Neutrophil (primary cell): Measurements from ENCODE around the gene PTAFR.
A peak's percentile ranks its signal among the peaks of the same experiment; 100 is the strongest.

ENCODE experiments used
- H3K27ac ChIP-seq: fragments of 200-600 bp; sonication (generic); 2 replicates; pipeline ENCODE4 v1.5.1; 2016; ENCODE audit warnings: mild to moderate bottlenecking, moderate library complexity
- H3K27me3 ChIP-seq: fragments of 200-600 bp; sonication (generic); 2 replicates; pipeline ENCODE4 v1.6.0; 2016; ENCODE audit warnings: mild to moderate bottlenecking
- H3K36me3 ChIP-seq: fragments of 200-600 bp; sonication (generic); 2 replicates; pipeline ENCODE4 v1.5.1; 2017
- H3K4me1 ChIP-seq, 2 experiments: fragments of 200-600 bp in 1 of 2; sonication (generic) in 1 of 2; 1 replicate in 1 of 2; 2 replicates in 1 of 2; pipeline versions ENCODE4 v1.5.1 to v1.6.1; 2013 to 2016; ENCODE audit warnings: low read depth in 1 of 2, low read length in 1 of 2, mild to moderate bottlenecking in 1 of 2, moderate library complexity in 1 of 2; ENCODE audit not compliant: control insufficient read depth in 1 of 2, insufficient read depth in 1 of 2
- H3K4me3 ChIP-seq, 2 experiments: fragments of 200-600 bp in 1 of 2; sonication (generic) in 1 of 2; 1 replicate in 1 of 2; 2 replicates in 1 of 2; pipeline ENCODE4 v1.5.1; 2013 to 2016; ENCODE audit warnings: low read depth in 1 of 2, low read length in 1 of 2, mild to moderate bottlenecking in 1 of 2, moderate library complexity in 1 of 2
- H3K9me3 ChIP-seq: fragments of 200-600 bp; sonication (generic); 2 replicates; pipeline ENCODE4 v1.5.1; 2016
- CTCF ChIP-seq: fragments of 200-600 bp; sonication (generic); IDR thresholded peaks from 2 replicates; pipeline ENCODE4 v1.5.1; 2016; ENCODE audit warnings: antibody characterized with exemption

The PTAFR gene

GRCh38 chr1:28139025-28139712 is 37.3 kb downstream of the PTAFR start:
- Histone ChIP-seq H3K9me3 (no peaks in the 10 kb centered on the region), H3K4me1 (peaks cover 83 to 96% of the 10 kb centered on the region in 2 experiments), H3K36me3 (no peaks in the 10 kb centered on the region), H3K27me3 (no peaks in the 10 kb centered on the region), H3K4me3 (peak overlapping the region; percentile 32 to 49), H3K27ac (peak overlapping the region; percentile 96)
- no peak for TF ChIP-seq CTCF

GRCh38 chr1:28136922-28137613 is 39.4 kb downstream of the PTAFR start:
- TF ChIP-seq CTCF: no peak
- peaks cover 90 to 97% of the 10 kb centered on the region in 2 experiments for H3K4me1 ChIP-seq
- H3K27ac ChIP-seq: peak overlapping the region; percentile 96
- H3K4me3 ChIP-seq: no peak overlapping the region
- H3K27me3 ChIP-seq: no peaks in the 10 kb centered on the region
- H3K36me3 ChIP-seq: no peaks in the 10 kb centered on the region
- H3K9me3 ChIP-seq: no peaks in the 10 kb centered on the region

- peak overlapping the region; percentile 96 for H3K27ac ChIP-seq
- peak overlapping the region; percentile 33 to 39 for H3K4me3 ChIP-seq
- no peaks in the 10 kb centered on the region for H3K9me3 ChIP-seq
- TF ChIP-seq CTCF: no peak
- H3K4me1 ChIP-seq: peaks cover 95 to 96% of the 10 kb centered on the region in 2 experiments
- no peaks in the 10 kb centered on the region for H3K27me3 ChIP-seq
- no peaks in the 10 kb centered on the region for H3K36me3 ChIP-seq
Measured at GRCh38 chr1:28136169-28136921, 40.1 kb downstream of the PTAFR start.

- H3K9me3 ChIP-seq: no peaks in the 10 kb centered on the region
- peaks cover 88 to 90% of the 10 kb centered on the region in 2 experiments for H3K4me1 ChIP-seq
- H3K4me3 ChIP-seq: peak overlapping the region; percentile 33 to 39
- peak overlapping the region; percentile 96 for H3K27ac ChIP-seq
- H3K27me3 ChIP-seq: no peaks in the 10 kb centered on the region
- TF ChIP-seq CTCF: no peak
- no peaks in the 10 kb centered on the region for H3K36me3 ChIP-seq
Measured at GRCh38 chr1:28135371-28136168, 40.9 kb downstream of the PTAFR start.

- Histone ChIP-seq H3K4me3 (peak overlapping the region; percentile 33 to 39), H3K4me1 (peaks cover 85 to 87% of the 10 kb centered on the region in 2 experiments), H3K27me3 (no peaks in the 10 kb centered on the region), H3K9me3 (no peaks in the 10 kb centered on the region), H3K36me3 (no peaks in the 10 kb centered on the region), H3K27ac (peak overlapping the region; percentile 96)
- TF ChIP-seq CTCF: no peak
Measured at GRCh38 chr1:28134651-28135207, 41.8 kb downstream of the PTAFR start.
